ENCODE results near the gene TRMT1. TPM values are rescaled to one million over a fixed set of nuclear protein-coding genes. Genes with fewer than 3 reads are reported as not detected.

The TRMT1 gene
- total RNA-seq, 1 donor from 2014 or later: 49.9 TPM

GRCh38 chr19:13073263-13073662 lies 43.3 kb downstream of the TRMT1 start:
- no peak for TF ChIP-seq CTCF (conservative IDR thresholded peaks at IDR 0.05; ENCODE audit: low read depth, low read length)
- H3K4me3 ChIP-seq (ENCODE audit: low read depth, low read length): no peak overlapping the region
- no peak for DNase-seq (ENCODE audit: low read depth)

GRCh38 chr19:13072188-13072908 lies 44.2 kb downstream of the TRMT1 start:
- TF ChIP-seq CTCF (conservative IDR thresholded peaks at IDR 0.05; ENCODE audit: low read depth, low read length): no peak
- no peak for DNase-seq (ENCODE audit: low read depth)
- no peak overlapping the region for H3K4me3 ChIP-seq (ENCODE audit: low read depth, low read length)

- no peak for TF ChIP-seq CTCF (conservative IDR thresholded peaks at IDR 0.05; ENCODE audit: low read depth, low read length)
- no peak for DNase-seq (ENCODE audit: low read depth)
- no peak overlapping the region for H3K4me3 ChIP-seq (ENCODE audit: low read depth, low read length)
Measured at GRCh38 chr19:13071444-13072187, 44.9 kb downstream of the TRMT1 start.

GRCh38 chr19:13070425-13071140 lies 46.0 kb downstream of the TRMT1 start:
- TF ChIP-seq CTCF (conservative IDR thresholded peaks at IDR 0.05; ENCODE audit: low read depth, low read length): no peak
- no peak overlapping the region for H3K4me3 ChIP-seq (ENCODE audit: low read depth, low read length)

GRCh38 chr19:13069415-13070359 lies 46.9 kb downstream of the TRMT1 start:
- no peak for TF ChIP-seq CTCF (conservative IDR thresholded peaks at IDR 0.05; ENCODE audit: low read depth, low read length)
- DNase-seq (ENCODE audit: low read depth): no peak
- no peak overlapping the region for H3K4me3 ChIP-seq (ENCODE audit: low read depth, low read length)

More at GRCh38 chr19:13070425-13071140, 46.0 kb downstream of the TRMT1 start:
- no peak for DNase-seq (ENCODE audit: low read depth)

Measured in epithelial cell of proximal tubule (primary cell).